ENCODE measurements around the gene PHTF2. TPM values are rescaled to one million over a fixed set of nuclear protein-coding genes. Genes with fewer than 3 reads are reported as not detected.

Gene PHTF2
- total RNA-seq, 2 donors from 2014 or later: 15.4 to 20.6 TPM

- 93 to 100% methylated on average over 1 of the region's 2 CpGs for WGBS, 2 experiments (ENCODE audit: insufficient coverage in 1 of 2, insufficient read length in 1 of 2)
- Mint-ChIP-seq H3K9me3 (peaks cover 44% of the 10 kb centered on the region), H3K27ac (no peak overlapping the region)
These were observed 25.2 kb downstream of the PHTF2 start for GRCh38 chr7:77823787-77824186.

GRCh38 chr7:77824636-77825035, 26.1 kb downstream of the PHTF2 start:
- H3K4me1 Mint-ChIP-seq: no peaks in the 10 kb centered on the region
- Histone ChIP-seq H3K9me3 (ENCODE audit: control insufficient read depth, low read length) (peaks cover 22% of the 10 kb centered on the region), H3K4me1 (ENCODE audit: control insufficient read depth, insufficient read depth, low read length) (no peaks in the 10 kb centered on the region), H3K4me3 (ENCODE audit: low read length) (no peak overlapping the region), H3K27ac (ENCODE audit: low read depth, low read length) (no peak overlapping the region), H3K27me3 (ENCODE audit: control insufficient read depth, insufficient read depth, low read length, poor library complexity, severe bottlenecking) (no peaks in the 10 kb centered on the region), H3K9ac (ENCODE audit: extremely low read depth, low read length, poor library complexity, severe bottlenecking) (no peak overlapping the region), H3K36me3 (ENCODE audit: control insufficient read depth, insufficient read depth, low read length) (no peaks in the 10 kb centered on the region)
- H3K4me3 Mint-ChIP-seq: no peak overlapping the region
- peaks cover 27% of the 10 kb centered on the region for H3K36me3 Mint-ChIP-seq (ENCODE audit: low read depth)
- TF ChIP-seq CTCF (conservative IDR thresholded peaks at IDR 0.05): no peak
- DNase-seq: no peak
- no peaks in the 10 kb centered on the region for H3K27me3 Mint-ChIP-seq (ENCODE audit: insufficient read depth)
- H3K9me3 Mint-ChIP-seq: peaks cover 36% of the 10 kb centered on the region
- 99% methylated on average over 4 of the region's 5 CpGs; no CpG with 5 or more reads in 1 of the 2 experiments for WGBS, 2 experiments (ENCODE audit: insufficient coverage in 1 of 2, insufficient read length in 1 of 2)
- H3K27ac Mint-ChIP-seq: no peak overlapping the region

More at GRCh38 chr7:77823787-77824186, 25.2 kb downstream of the PHTF2 start:
- Mint-ChIP-seq H3K36me3 (ENCODE audit: low read depth) (peaks cover 33% of the 10 kb centered on the region), H3K4me1 (no peaks in the 10 kb centered on the region), H3K27me3 (ENCODE audit: insufficient read depth) (no peaks in the 10 kb centered on the region), H3K4me3 (no peak overlapping the region)
- Histone ChIP-seq H3K9ac (ENCODE audit: extremely low read depth, low read length, poor library complexity, severe bottlenecking) (no peak overlapping the region), H3K27me3 (ENCODE audit: control insufficient read depth, insufficient read depth, low read length, poor library complexity, severe bottlenecking) (no peaks in the 10 kb centered on the region), H3K27ac (ENCODE audit: low read depth, low read length) (no peak overlapping the region), H3K4me3 (ENCODE audit: low read length) (no peak overlapping the region), H3K36me3 (ENCODE audit: control insufficient read depth, insufficient read depth, low read length) (no peaks in the 10 kb centered on the region), H3K4me1 (ENCODE audit: control insufficient read depth, insufficient read depth, low read length) (no peaks in the 10 kb centered on the region), H3K9me3 (ENCODE audit: control insufficient read depth, low read length) (peaks cover 26% of the 10 kb centered on the region)
- DNase-seq: no peak
- no peak for TF ChIP-seq CTCF (conservative IDR thresholded peaks at IDR 0.05)

DNA sequence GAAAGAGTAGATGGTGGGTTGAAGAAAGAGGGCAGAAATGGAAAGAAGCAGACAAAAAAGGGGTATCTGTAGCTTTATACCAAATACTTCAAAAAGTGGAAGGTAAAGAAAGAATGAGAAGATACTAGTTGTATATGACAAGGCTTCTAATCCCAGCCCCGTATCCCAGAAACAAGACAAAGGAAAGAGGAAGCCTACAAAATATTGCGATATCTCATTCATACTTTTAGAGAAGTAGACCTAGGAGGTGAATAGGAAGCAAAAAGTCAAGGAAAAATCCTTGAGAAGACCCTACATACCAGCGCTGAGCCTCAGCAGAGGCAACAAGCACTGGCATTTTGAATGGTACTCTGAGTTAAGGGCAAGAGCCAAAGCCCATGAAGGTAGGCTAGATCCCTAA, 26.6 kb downstream of the PHTF2 start:
- Histone ChIP-seq H3K9me3 (ENCODE audit: control insufficient read depth, low read length) (peaks cover 17% of the 10 kb centered on the region), H3K36me3 (ENCODE audit: control insufficient read depth, insufficient read depth, low read length) (no peaks in the 10 kb centered on the region), H3K27me3 (ENCODE audit: control insufficient read depth, insufficient read depth, low read length, poor library complexity, severe bottlenecking) (no peaks in the 10 kb centered on the region), H3K4me1 (ENCODE audit: control insufficient read depth, insufficient read depth, low read length) (no peaks in the 10 kb centered on the region), H3K27ac (ENCODE audit: low read depth, low read length) (no peak overlapping the region), H3K9ac (ENCODE audit: extremely low read depth, low read length, poor library complexity, severe bottlenecking) (no peak overlapping the region), H3K4me3 (ENCODE audit: low read length) (no peak overlapping the region)
- Mint-ChIP-seq H3K4me1 (no peaks in the 10 kb centered on the region), H3K9me3 (peaks cover 31% of the 10 kb centered on the region), H3K27ac (no peak overlapping the region), H3K36me3 (ENCODE audit: low read depth) (peaks cover 23% of the 10 kb centered on the region), H3K4me3 (no peak overlapping the region), H3K27me3 (ENCODE audit: insufficient read depth) (no peaks in the 10 kb centered on the region)
- no peak for TF ChIP-seq CTCF (conservative IDR thresholded peaks at IDR 0.05)
- WGBS, 2 experiments (ENCODE audit: insufficient coverage in 1 of 2, insufficient read length in 1 of 2): 98 to 100% methylated on average over 3 of the region's 3 CpGs
- no peak for DNase-seq
